GM13977 (cell line): Measurements from ENCODE around the gene PIK3R4.

Source experiments
- DNase-seq: peaks from one replicate; pipeline ENCODE4 v3.0.0; 2012; ENCODE audit warnings: low spot score
- in situ Hi-C: fragments of 300-500 bp; cut with MboI; formaldehyde crosslinking; loops from one replicate; pipeline ENCODE4 v1.12.0; 2022; ENCODE audit warnings: low sequenced_read_pairs, low pct_unique_long_range_greater_than_20kb, mixed read lengths, inconsistent platforms; ENCODE audit not compliant: unreplicated experiment
- TF ChIP-seq, protein P1 (sequence below): IDR thresholded peaks from 2 replicates; pipeline ENCODE4 v1.5.1; 2012; ENCODE audit warnings: mild to moderate bottlenecking, control low read depth; ENCODE audit not compliant: insufficient read depth; ENCODE audit errors: extremely low read depth, missing control alignments

Gene PIK3R4

DNA sequence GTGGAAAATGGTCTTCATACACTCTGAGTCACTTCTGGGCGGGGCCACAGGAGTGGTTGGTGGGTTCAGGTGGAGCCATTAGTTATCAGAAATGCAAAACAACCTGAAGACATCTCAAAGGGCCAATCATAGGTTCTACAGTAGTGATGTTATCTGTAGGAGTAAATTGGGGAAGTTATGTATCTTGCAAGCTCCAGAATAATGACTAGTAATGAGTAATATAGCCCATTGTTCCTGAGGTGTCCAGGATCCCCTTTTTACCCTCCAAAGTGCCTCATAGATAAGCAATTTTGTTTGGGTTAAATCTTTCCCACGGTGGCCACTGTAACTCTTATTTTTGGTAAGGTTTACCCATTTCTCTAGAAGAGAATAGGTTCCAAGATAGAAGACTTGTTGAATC, 91.7 kb downstream of the PIK3R4 start:
- DNase-seq, result no peak
- TF ChIP-seq, protein P1, sequence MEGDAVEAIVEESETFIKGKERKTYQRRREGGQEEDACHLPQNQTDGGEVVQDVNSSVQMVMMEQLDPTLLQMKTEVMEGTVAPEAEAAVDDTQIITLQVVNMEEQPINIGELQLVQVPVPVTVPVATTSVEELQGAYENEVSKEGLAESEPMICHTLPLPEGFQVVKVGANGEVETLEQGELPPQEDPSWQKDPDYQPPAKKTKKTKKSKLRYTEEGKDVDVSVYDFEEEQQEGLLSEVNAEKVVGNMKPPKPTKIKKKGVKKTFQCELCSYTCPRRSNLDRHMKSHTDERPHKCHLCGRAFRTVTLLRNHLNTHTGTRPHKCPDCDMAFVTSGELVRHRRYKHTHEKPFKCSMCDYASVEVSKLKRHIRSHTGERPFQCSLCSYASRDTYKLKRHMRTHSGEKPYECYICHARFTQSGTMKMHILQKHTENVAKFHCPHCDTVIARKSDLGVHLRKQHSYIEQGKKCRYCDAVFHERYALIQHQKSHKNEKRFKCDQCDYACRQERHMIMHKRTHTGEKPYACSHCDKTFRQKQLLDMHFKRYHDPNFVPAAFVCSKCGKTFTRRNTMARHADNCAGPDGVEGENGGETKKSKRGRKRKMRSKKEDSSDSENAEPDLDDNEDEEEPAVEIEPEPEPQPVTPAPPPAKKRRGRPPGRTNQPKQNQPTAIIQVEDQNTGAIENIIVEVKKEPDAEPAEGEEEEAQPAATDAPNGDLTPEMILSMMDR, result no peak
- in situ Hi-C loops, result no loop called here

DNA sequence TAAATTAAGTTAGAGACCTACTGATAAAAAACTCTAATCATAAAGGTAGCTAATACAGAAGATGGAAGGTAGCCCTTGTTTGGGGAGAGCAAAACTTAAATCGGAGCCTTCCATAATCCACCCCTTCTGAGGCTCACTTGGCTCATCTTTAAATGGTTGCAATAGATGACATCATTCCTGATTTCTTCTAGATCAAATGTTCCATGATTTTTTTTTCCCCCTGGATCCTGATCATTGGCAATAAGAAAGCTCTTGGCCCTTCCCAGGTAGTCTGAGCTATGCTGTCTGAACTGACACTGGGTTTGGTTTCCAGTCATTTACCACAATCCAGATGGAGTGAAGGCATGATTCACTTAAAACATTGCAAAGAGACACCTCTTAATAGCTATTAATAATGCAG, 92.5 kb downstream of the PIK3R4 start:
- in situ Hi-C loops, result no loop called here
- TF ChIP-seq, protein P1, result no peak
- no peak for DNase-seq

DNA sequence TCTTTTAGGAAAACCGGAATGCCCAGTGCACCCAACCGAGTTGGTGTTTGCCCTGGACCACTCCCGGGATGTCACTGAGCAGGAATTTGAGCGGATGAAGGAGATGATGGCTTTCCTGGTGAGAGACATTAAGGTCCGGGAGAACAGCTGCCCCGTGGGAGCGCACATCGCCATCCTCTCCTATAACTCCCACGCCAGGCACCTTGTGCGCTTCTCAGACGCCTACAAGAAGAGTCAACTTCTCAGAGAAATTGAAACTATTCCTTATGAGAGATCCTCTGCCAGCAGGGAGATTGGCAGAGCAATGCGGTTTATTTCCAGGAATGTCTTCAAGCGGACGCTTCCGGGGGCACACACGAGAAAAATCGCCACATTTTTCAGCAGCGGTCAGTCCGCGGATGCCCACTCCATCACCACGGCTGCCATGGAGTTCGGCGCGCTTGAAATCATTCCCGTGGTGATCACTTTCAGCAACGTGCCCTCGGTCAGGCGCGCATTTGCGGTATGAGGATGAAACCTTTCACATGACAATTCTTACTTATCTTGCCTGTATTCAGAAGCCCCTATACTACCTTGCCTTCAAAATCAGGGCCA, 97.5 kb downstream of the PIK3R4 start:
- TF ChIP-seq, protein P1, result no peak

DNA sequence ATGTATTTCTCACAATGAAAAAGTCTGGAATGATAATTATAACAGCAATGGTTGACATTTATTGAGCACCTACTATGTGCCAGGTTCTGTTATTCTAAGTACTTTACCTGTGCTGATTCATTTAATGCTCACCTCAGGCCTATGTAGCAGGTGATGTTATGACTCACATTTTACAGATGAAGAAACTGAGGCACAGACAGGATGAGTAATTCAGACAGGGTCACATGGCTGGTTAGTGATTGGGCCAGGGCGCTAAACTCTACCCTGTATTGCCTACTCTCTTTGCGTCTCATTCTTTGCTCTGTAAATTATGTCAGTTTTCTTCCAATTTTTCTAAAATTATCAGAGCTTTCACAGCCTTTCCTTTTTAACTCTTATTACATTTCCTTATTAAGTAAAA, 98.3 kb downstream of the PIK3R4 start:
- no peak for DNase-seq
- TF ChIP-seq, protein P1, result no peak
- in situ Hi-C loops, result no loop called here

More for the DNA sequence above, 97.5 kb downstream of the PIK3R4 start:
- no peak for DNase-seq
- in situ Hi-C loops, result no loop called here

DNA sequence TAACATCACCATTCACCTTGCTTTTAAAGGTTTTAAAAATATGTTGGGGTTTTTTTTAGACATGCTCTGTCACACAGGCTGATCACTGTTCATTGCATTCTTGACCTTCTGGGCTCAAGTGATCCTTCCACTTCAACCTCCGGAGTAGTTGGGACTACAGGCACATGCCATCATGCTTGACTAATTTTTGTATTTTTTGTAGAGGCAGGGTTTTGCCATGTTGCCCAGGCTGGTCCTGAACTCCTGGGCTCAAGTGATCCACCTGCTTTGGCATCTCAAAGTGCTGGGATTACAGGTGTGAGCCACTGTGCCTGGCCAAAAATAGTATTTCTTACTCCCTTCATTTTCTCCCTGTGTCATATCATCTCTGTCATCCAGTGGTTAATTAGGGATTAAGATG, 101.4 kb downstream of the PIK3R4 start:
- DNase-seq, result no peak
- TF ChIP-seq, protein P1, result no peak
- in situ Hi-C loops, result no loop called here

DNA sequence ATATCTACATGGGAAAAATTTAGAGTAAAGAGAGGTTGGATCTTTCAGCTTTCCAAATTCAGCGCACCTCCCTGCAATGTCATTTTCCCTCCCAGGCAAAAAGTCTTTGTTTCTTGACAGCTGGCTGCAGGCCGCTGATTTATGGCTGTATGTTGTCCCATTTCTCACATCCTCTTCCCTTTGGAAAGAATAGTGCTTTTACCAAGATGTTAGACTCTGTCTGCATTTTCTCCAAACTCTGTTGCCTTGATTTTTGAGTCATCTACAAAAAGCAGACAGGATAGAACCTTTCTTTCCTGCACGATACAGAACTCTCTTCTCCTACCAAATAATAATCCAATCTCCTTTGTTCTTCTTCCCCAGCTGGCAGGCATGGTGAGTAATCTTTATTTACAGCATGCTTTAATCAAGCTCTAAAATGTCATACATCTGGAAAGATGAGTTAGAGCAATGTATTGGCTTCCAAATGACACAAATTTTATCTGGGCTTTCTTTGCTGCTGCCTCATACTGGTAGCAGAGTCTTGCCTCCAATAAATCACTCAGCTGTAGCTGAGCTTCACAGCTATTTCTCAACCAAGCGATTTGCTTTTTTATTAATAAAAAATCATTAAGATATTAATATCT, 101.9 kb downstream of the PIK3R4 start:
- TF ChIP-seq, protein P1, result no peak
- no peak for DNase-seq
- in situ Hi-C loops, result no loop called here
